Measurements from ENCODE around the gene KCTD21.

- TF ChIP-seq EP300 (IDR thresholded peaks at IDR 0.05), result no peak
- TF ChIP-seq, protein P1, sequence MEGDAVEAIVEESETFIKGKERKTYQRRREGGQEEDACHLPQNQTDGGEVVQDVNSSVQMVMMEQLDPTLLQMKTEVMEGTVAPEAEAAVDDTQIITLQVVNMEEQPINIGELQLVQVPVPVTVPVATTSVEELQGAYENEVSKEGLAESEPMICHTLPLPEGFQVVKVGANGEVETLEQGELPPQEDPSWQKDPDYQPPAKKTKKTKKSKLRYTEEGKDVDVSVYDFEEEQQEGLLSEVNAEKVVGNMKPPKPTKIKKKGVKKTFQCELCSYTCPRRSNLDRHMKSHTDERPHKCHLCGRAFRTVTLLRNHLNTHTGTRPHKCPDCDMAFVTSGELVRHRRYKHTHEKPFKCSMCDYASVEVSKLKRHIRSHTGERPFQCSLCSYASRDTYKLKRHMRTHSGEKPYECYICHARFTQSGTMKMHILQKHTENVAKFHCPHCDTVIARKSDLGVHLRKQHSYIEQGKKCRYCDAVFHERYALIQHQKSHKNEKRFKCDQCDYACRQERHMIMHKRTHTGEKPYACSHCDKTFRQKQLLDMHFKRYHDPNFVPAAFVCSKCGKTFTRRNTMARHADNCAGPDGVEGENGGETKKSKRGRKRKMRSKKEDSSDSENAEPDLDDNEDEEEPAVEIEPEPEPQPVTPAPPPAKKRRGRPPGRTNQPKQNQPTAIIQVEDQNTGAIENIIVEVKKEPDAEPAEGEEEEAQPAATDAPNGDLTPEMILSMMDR (IDR thresholded peaks at IDR 0.05), result no peak
- no peak for TF ChIP-seq POLR2A (IDR thresholded peaks at IDR 0.05)
- TF ChIP-seq POLR2AphosphoS5 (IDR thresholded peaks at IDR 0.05), result no peak
Observed at GRCh38 chr11:78192911-78193351, 4.5 kb upstream of the KCTD21 start.
